ENCODE results near the gene BPGM. TPM values are rescaled to one million over a fixed set of nuclear protein-coding genes. Genes with fewer than 3 reads are reported as not detected.
A peak's percentile ranks its signal among the peaks of the same experiment; 100 is the strongest.

Gene BPGM
- total RNA-seq, 1 donor from 2014 or later, result 37.4 TPM

- TF ChIP-seq CTCF (IDR thresholded peaks at IDR 0.05; ENCODE audit: insufficient read depth, low read depth, low read length) (peak; percentile 94), EZH2 (IDR thresholded peaks at IDR 0.05; ENCODE audit: insufficient read depth, low read length) (no peak)
- Mint-ChIP-seq H3K4me3 (ENCODE audit: unreplicated experiment) (no peak overlapping the region), H3K4me1 (ENCODE audit: low read depth, unreplicated experiment) (peaks cover 4% of the 10 kb centered on the region), H3K27me3 (ENCODE audit: low read depth, unreplicated experiment) (peaks cover 8% of the 10 kb centered on the region), H3K27ac (ENCODE audit: unreplicated experiment) (no peak overlapping the region), H3K9me3 (ENCODE audit: unreplicated experiment) (peaks cover under 1% of the 10 kb centered on the region), H3K36me3 (ENCODE audit: low read depth, unreplicated experiment) (no peaks in the 10 kb centered on the region)
- Histone ChIP-seq H3K27ac (ENCODE audit: low read depth, low read length) (no peak overlapping the region), H3K4me3 (ENCODE audit: insufficient read depth, low read depth, low read length) (peak overlapping the region; percentile 18), H3K9ac (ENCODE audit: low read length) (no peak overlapping the region), H2AFZ (ENCODE audit: low read depth, low read length) (no peak overlapping the region), H3K27me3 (ENCODE audit: insufficient read depth, low read length) (no peaks in the 10 kb centered on the region), H3K4me1 (ENCODE audit: insufficient read depth, low read length) (no peaks in the 10 kb centered on the region), H4K20me1 (ENCODE audit: insufficient read depth, low read length) (no peaks in the 10 kb centered on the region), H3K4me2 (ENCODE audit: low read length) (peak overlapping the region; percentile 76), H3K9me3 (ENCODE audit: insufficient read depth, low read depth, low read length) (no peaks in the 10 kb centered on the region), H3K79me2 (ENCODE audit: insufficient read depth, low read length) (no peaks in the 10 kb centered on the region), H3K36me3 (ENCODE audit: insufficient read depth, low read length) (no peaks in the 10 kb centered on the region)
- DNase-seq (ENCODE audit: low read depth), result peak; percentile 11
- FAIRE-seq, result no peak
These were observed 40.4 kb upstream of the BPGM start for GRCh38 chr7:134605978-134606923.

GRCh38 chr7:134611611-134612151, 35.0 kb upstream of the BPGM start:
- H3K27ac Mint-ChIP-seq (ENCODE audit: unreplicated experiment), result no peak overlapping the region
- H3K9ac ChIP-seq (ENCODE audit: low read length), result no peak overlapping the region
- H3K27ac ChIP-seq (ENCODE audit: low read depth, low read length), result no peak overlapping the region
- peaks cover 8% of the 10 kb centered on the region for H3K27me3 Mint-ChIP-seq (ENCODE audit: low read depth, unreplicated experiment)
- H3K9me3 Mint-ChIP-seq (ENCODE audit: unreplicated experiment), result no peaks in the 10 kb centered on the region
- DNase-seq (ENCODE audit: low read depth), result no peak
- no peak for FAIRE-seq
- H4K20me1 ChIP-seq (ENCODE audit: insufficient read depth, low read length), result no peaks in the 10 kb centered on the region
- H2AFZ ChIP-seq (ENCODE audit: low read depth, low read length), result no peak overlapping the region
- H3K9me3 ChIP-seq (ENCODE audit: insufficient read depth, low read depth, low read length), result no peaks in the 10 kb centered on the region
- peaks cover 13% of the 10 kb centered on the region for H3K4me1 ChIP-seq (ENCODE audit: insufficient read depth, low read length)
- no peak overlapping the region for H3K4me3 ChIP-seq (ENCODE audit: insufficient read depth, low read depth, low read length)
- H3K36me3 Mint-ChIP-seq (ENCODE audit: low read depth, unreplicated experiment), result no peaks in the 10 kb centered on the region
- H3K4me2 ChIP-seq (ENCODE audit: low read length), result no peak overlapping the region
- no peaks in the 10 kb centered on the region for H3K36me3 ChIP-seq (ENCODE audit: insufficient read depth, low read length)
- H3K4me3 Mint-ChIP-seq (ENCODE audit: unreplicated experiment), result no peak overlapping the region
- H3K79me2 ChIP-seq (ENCODE audit: insufficient read depth, low read length), result no peaks in the 10 kb centered on the region
- TF ChIP-seq CTCF (IDR thresholded peaks at IDR 0.05; ENCODE audit: insufficient read depth, low read depth, low read length) (no peak), EZH2 (IDR thresholded peaks at IDR 0.05; ENCODE audit: insufficient read depth, low read length) (no peak)
- H3K4me1 Mint-ChIP-seq (ENCODE audit: low read depth, unreplicated experiment), result peaks cover 8% of the 10 kb centered on the region
- no peaks in the 10 kb centered on the region for H3K27me3 ChIP-seq (ENCODE audit: insufficient read depth, low read length)
